ENCODE data around the gene TEAD3. TPM values are rescaled to one million over a fixed set of nuclear protein-coding genes. Genes with fewer than 3 reads are reported as not detected.
"Not testable (repeated sequence)": the region's sequence is repeated elsewhere in the genome, so short reads cannot be mapped to it uniquely, and the experiment has no call there.

The TEAD3 gene
- total and polyA plus RNA-seq, 8 donors: 18.1 to 54.4 (median 45.3) TPM

- H3K4me3 ChIP-seq: no peak overlapping the region
- no peaks in the 10 kb centered on the region for H3K4me1 ChIP-seq
- no peak for TF ChIP-seq CTCF (IDR thresholded peaks at IDR 0.05)
- no peaks in the 10 kb centered on the region for H3K27me3 ChIP-seq
- ATAC-seq: no peak
- H3K36me3 ChIP-seq: no peaks in the 10 kb centered on the region
- no peaks in the 10 kb centered on the region for H3K9me3 ChIP-seq
- H3K27ac ChIP-seq: no peak overlapping the region
- no peak for DNase-seq
- intact Hi-C loops (cut with DNase I): no loop called here
Measured at GRCh38 chr6:35439308-35439707, 57.6 kb downstream of the TEAD3 start.

- H3K4me3 ChIP-seq; H3K4me1 ChIP-seq; H3K9me3 ChIP-seq; H3K27ac ChIP-seq; DNase-seq; intact Hi-C loops (cut with DNase I); ATAC-seq; H3K27me3 ChIP-seq; H3K36me3 ChIP-seq: not testable (repeated sequence)
Measured at GRCh38 chr6:35438378-35439065, 58.4 kb downstream of the TEAD3 start.

GRCh38 chr6:35436071-35436857 is 60.6 kb downstream of the TEAD3 start:
- Histone ChIP-seq H3K9me3 (no peaks in the 10 kb centered on the region), H3K27me3 (no peaks in the 10 kb centered on the region), H3K36me3 (no peaks in the 10 kb centered on the region), H3K27ac (no peak overlapping the region), H3K4me1 (no peaks in the 10 kb centered on the region), H3K4me3 (no peak overlapping the region)
- no peak for DNase-seq
- no peak for TF ChIP-seq CTCF (IDR thresholded peaks at IDR 0.05)
- intact Hi-C loops (cut with DNase I): no loop called here
- ATAC-seq: no peak

GRCh38 chr6:35435074-35435837 is 61.6 kb downstream of the TEAD3 start:
- no peaks in the 10 kb centered on the region for H3K27me3 ChIP-seq
- no peak for TF ChIP-seq CTCF (IDR thresholded peaks at IDR 0.05)
- no peaks in the 10 kb centered on the region for H3K36me3 ChIP-seq
- no peaks in the 10 kb centered on the region for H3K4me1 ChIP-seq
- DNase-seq (no peak), ATAC-seq (no peak)
- no peak overlapping the region for H3K27ac ChIP-seq
- no peak overlapping the region for H3K4me3 ChIP-seq
- intact Hi-C loops (cut with DNase I): no loop called here
- peaks cover 0 to 3% of the 10 kb centered on the region in 2 donors for H3K9me3 ChIP-seq

- H3K36me3 ChIP-seq; DNase-seq; H3K27me3 ChIP-seq; H3K4me3 ChIP-seq; H3K4me1 ChIP-seq; H3K27ac ChIP-seq; intact Hi-C loops (cut with DNase I); ATAC-seq: not testable (repeated sequence)
- H3K9me3 ChIP-seq: peaks cover 0 to 27% of the 10 kb centered on the region in 2 donors
Measured at GRCh38 chr6:35432702-35433101, 64.2 kb downstream of the TEAD3 start.

GRCh38 chr6:35432291-35432690 is 64.6 kb downstream of the TEAD3 start:
- Histone ChIP-seq H3K36me3 (peaks cover 0 to 14% of the 10 kb centered on the region in 2 donors), H3K27ac (no peak overlapping the region), H3K9me3 (peaks cover 0 to 27% of the 10 kb centered on the region in 2 donors), H3K4me1 (no peaks in the 10 kb centered on the region), H3K27me3 (no peaks in the 10 kb centered on the region), H3K4me3 (no peak overlapping the region)
- ATAC-seq: no peak
- intact Hi-C loops (cut with DNase I): no loop called here
- DNase-seq: no peak
- no peak for TF ChIP-seq CTCF (IDR thresholded peaks at IDR 0.05)
